GM12878 (cell line): Measurements from ENCODE around the gene MAP4K1. TPM values are rescaled to one million over a fixed set of nuclear protein-coding genes. Genes with fewer than 3 reads are reported as not detected.
A peak's percentile ranks its signal among the peaks of the same experiment; 100 is the strongest.

Source experiments
- BACH1 ChIP-seq: fragments of 450-650 bp; IDR thresholded peaks from 2 replicates; pipeline ENCODE4 v1.6.1; 2017; ENCODE audit warnings: mild to moderate bottlenecking, borderline replicate concordance
- BRCA1 ChIP-seq: IDR thresholded peaks from 2 replicates; pipeline ENCODE4 v1.6.1; 2011; ENCODE audit warnings: low read depth, low read length, improper control_type of control experiment
- DPF2 ChIP-seq: fragments of 450-650 bp; IDR thresholded peaks from 2 replicates; pipeline ENCODE4 v1.6.1; 2017; ENCODE audit warnings: mild to moderate bottlenecking
- IKZF2 ChIP-seq, 2 experiments: fragments of 450-650 bp; IDR thresholded peaks; 2 replicates each; pipeline ENCODE4 v1.6.1; 2017; ENCODE audit warnings: mild to moderate bottlenecking in 2 of 2, moderate library complexity in 2 of 2
- MTA2 ChIP-seq: fragments of 450-650 bp; IDR thresholded peaks from 2 replicates; pipeline ENCODE4 v1.6.1; 2016; ENCODE audit warnings: low read depth, mild to moderate bottlenecking, moderate library complexity
- MXI1 ChIP-seq: fragments of 150-350 bp; IDR thresholded peaks from 2 replicates; pipeline ENCODE4 v1.6.1; 2011; ENCODE audit warnings: low read depth, mild to moderate bottlenecking, inconsistent platforms, low read length, improper control_type of control experiment
- MYB ChIP-seq: fragments of 150-350 bp; IDR thresholded peaks from 2 replicates; pipeline ENCODE4 v1.6.1; 2014; ENCODE audit warnings: mild to moderate bottlenecking, low read depth, low read length, borderline replicate concordance
- NBN ChIP-seq: fragments of 450-650 bp; IDR thresholded peaks from 2 replicates; pipeline ENCODE4 v1.6.1; 2016
- NFYA ChIP-seq: IDR thresholded peaks from 2 replicates; pipeline ENCODE4 v1.6.1; 2011; ENCODE audit warnings: low read depth, mild to moderate bottlenecking, low read length, improper control_type of control experiment, borderline replicate concordance
- NR2C1 ChIP-seq: fragments of 450-650 bp; IDR thresholded peaks from 2 replicates; pipeline ENCODE4 v1.6.1; 2017; ENCODE audit warnings: antibody characterized with exemption, mild to moderate bottlenecking, moderate library complexity
- PAX5 ChIP-seq: IDR thresholded peaks from 2 replicates; pipeline ENCODE4 v1.6.1; 2011; ENCODE audit warnings: low read depth, low read length, borderline replicate concordance
- RFX5 ChIP-seq: IDR thresholded peaks from 2 replicates; pipeline ENCODE4 v1.6.1; 2011; ENCODE audit warnings: low read depth, low read length, improper control_type of control experiment
- SMARCA5 ChIP-seq: fragments of 450-650 bp; IDR thresholded peaks from 2 replicates; pipeline ENCODE4 v1.6.1; 2017; ENCODE audit warnings: mild to moderate bottlenecking
- SMC3 ChIP-seq: IDR thresholded peaks from 2 replicates; pipeline ENCODE4 v1.6.1; 2011; ENCODE audit warnings: low read length, improper control_type of control experiment, borderline replicate concordance
- SPI1 ChIP-seq: IDR thresholded peaks from 2 replicates; pipeline ENCODE4 v1.6.1; 2011; ENCODE audit warnings: low read depth, mild to moderate bottlenecking, low read length, moderate library complexity, borderline replicate concordance; ENCODE audit not compliant: insufficient read depth
- STAT3 ChIP-seq: IDR thresholded peaks from 2 replicates; pipeline ENCODE4 v1.6.1; 2011; ENCODE audit warnings: low read depth, low read length, improper control_type of control experiment
- SUZ12 ChIP-seq: fragments of 200-600 bp; sonication (generic); IDR thresholded peaks from one replicate; pipeline ENCODE4 v1.6.1; 2018; ENCODE audit warnings: antibody characterized with exemption, mild to moderate bottlenecking; ENCODE audit not compliant: unreplicated experiment
- ZNF217 ChIP-seq: fragments of 450-650 bp; IDR thresholded peaks from 2 replicates; pipeline ENCODE4 v1.6.1; 2017; ENCODE audit warnings: antibody characterized with exemption, mild to moderate bottlenecking
- polyA plus RNA-seq, 11 experiments: library from polyadenylated mRNA; depleted of rRNA in 4 of 11; unstranded in 6 of 11; stranded (reverse) in 5 of 11; fragments of >200 nt; fragmentation: Nextera tagmentation in 4 of 11; fragmentation: Illumina TruSeq in 1 of 11; extraction: Ambion mirVana in 4 of 11; extraction: Trizol in 1 of 11; gene quantifications; 1 replicate in 1 of 11; 2 replicates in 10 of 11; pipeline versions ENCODE4 v1.2.1 to v1.2.3, GENCODE V29; 2011 to 2016; ENCODE audit warnings: inconsistent platforms in 2 of 11, missing spikeins in 2 of 11, low read depth in 1 of 11
- total RNA-seq, 4 experiments: library from RNA; depleted of rRNA in 3 of 4; stranded (reverse); fragments of >200 nt in 3 of 4; fragmentation: Illumina TruSeq in 1 of 4; extraction: Trizol in 1 of 4; gene quantifications; 2 replicates each; pipeline versions ENCODE4 v1.2.1 to v1.2.3, GENCODE V29; 2013 to 2021
- TF ChIP-seq, protein P1 (sequence below): fragments of 450-650 bp; IDR thresholded peaks from 2 replicates; pipeline ENCODE4 v1.6.1; 2016; ENCODE audit warnings: mild to moderate bottlenecking, moderate library complexity, borderline replicate concordance

MAP4K1 gene
- total and polyA plus RNA-seq, 10 of the 15 experiments (the other 5 are each of a cell fraction or from before 2014, with no cell fraction given) = 39.2 to 306 (median 140) TPM

- TF ChIP-seq, protein P1, sequence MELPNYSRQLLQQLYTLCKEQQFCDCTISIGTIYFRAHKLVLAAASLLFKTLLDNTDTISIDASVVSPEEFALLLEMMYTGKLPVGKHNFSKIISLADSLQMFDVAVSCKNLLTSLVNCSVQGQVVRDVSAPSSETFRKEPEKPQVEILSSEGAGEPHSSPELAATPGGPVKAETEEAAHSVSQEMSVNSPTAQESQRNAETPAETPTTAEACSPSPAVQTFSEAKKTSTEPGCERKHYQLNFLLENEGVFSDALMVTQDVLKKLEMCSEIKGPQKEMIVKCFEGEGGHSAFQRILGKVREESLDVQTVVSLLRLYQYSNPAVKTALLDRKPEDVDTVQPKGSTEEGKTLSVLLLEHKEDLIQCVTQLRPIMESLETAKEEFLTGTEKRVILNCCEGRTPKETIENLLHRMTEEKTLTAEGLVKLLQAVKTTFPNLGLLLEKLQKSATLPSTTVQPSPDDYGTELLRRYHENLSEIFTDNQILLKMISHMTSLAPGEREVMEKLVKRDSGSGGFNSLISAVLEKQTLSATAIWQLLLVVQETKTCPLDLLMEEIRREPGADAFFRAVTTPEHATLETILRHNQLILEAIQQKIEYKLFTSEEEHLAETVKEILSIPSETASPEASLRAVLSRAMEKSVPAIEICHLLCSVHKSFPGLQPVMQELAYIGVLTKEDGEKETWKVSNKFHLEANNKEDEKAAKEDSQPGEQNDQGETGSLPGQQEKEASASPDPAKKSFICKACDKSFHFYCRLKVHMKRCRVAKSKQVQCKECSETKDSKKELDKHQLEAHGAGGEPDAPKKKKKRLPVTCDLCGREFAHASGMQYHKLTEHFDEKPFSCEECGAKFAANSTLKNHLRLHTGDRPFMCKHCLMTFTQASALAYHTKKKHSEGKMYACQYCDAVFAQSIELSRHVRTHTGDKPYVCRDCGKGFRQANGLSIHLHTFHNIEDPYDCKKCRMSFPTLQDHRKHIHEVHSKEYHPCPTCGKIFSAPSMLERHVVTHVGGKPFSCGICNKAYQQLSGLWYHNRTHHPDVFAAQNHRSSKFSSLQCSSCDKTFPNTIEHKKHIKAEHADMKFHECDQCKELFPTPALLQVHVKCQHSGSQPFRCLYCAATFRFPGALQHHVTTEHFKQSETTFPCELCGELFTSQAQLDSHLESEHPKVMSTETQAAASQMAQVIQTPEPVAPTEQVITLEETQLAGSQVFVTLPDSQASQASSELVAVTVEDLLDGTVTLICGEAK = no peak
- TF ChIP-seq RFX5 = no peak
- TF ChIP-seq BRCA1 = no peak
- peak; percentile 67 for TF ChIP-seq NBN
- 0 out of 2 replicates have a peak, but pooled peaks have one; percentile 14 for TF ChIP-seq DPF2
- no peak for TF ChIP-seq NR2C1
- TF ChIP-seq MTA2 = 0 out of 2 replicates have a peak, but pooled peaks have one; percentile 46
- TF ChIP-seq NFYA = no peak
- TF ChIP-seq PAX5 = no peak
- no peak for TF ChIP-seq STAT3
- 0 out of 2 replicates have a peak, but pooled peaks have one; percentile 49 for TF ChIP-seq ZNF217
- TF ChIP-seq SUZ12 = no peak
- no peak for TF ChIP-seq MXI1
- peak in 1 of 2 experiments; percentile 31; a peak in 2 of 4 replicates for TF ChIP-seq IKZF2 (IDR thresholded peaks at IDR 0.05)
- no peak for TF ChIP-seq MYB
- TF ChIP-seq SMARCA5 = peak; percentile 56; the same call in 1 of the 2 replicates
- no peak for TF ChIP-seq SMC3
- TF ChIP-seq SPI1 = peak; percentile 80
- TF ChIP-seq BACH1 = 0 out of 2 replicates have a peak, but pooled peaks have one; percentile 21
Observed at GRCh38 chr19:38547421-38547820, 70.3 kb downstream of the MAP4K1 start (continued).
